Mucosa of stomach (tissue), 1 donor: ENCODE data around the gene HOXD3.

ENCODE experiments used
- H3K27me3 ChIP-seq: one replicate; pipeline ENCODE4 v1.7.0; 2013; ENCODE audit warnings: mild to moderate bottlenecking, low read length; ENCODE audit not compliant: control insufficient read depth, insufficient read depth
- H3K36me3 ChIP-seq: one replicate; pipeline ENCODE4 v1.7.0; 2013; ENCODE audit warnings: low read length; ENCODE audit not compliant: control insufficient read depth, insufficient read depth
- H3K4me1 ChIP-seq: one replicate; pipeline ENCODE4 v1.7.0; 2013; ENCODE audit warnings: mild to moderate bottlenecking, low read length; ENCODE audit not compliant: control insufficient read depth, insufficient read depth
- H3K4me3 ChIP-seq: one replicate; pipeline ENCODE4 v1.7.0; 2013; ENCODE audit warnings: low read length
- H3K9ac ChIP-seq: one replicate; pipeline ENCODE4 v1.7.0; 2013; ENCODE audit warnings: mild to moderate bottlenecking, low read length, moderate library complexity
- H3K9me3 ChIP-seq: one replicate; pipeline ENCODE4 v1.7.0; 2013; ENCODE audit warnings: mild to moderate bottlenecking, low read length, moderate library complexity; ENCODE audit not compliant: control insufficient read depth
- donor health status: Pancreatic carcinoma.

Gene HOXD3

DNA sequence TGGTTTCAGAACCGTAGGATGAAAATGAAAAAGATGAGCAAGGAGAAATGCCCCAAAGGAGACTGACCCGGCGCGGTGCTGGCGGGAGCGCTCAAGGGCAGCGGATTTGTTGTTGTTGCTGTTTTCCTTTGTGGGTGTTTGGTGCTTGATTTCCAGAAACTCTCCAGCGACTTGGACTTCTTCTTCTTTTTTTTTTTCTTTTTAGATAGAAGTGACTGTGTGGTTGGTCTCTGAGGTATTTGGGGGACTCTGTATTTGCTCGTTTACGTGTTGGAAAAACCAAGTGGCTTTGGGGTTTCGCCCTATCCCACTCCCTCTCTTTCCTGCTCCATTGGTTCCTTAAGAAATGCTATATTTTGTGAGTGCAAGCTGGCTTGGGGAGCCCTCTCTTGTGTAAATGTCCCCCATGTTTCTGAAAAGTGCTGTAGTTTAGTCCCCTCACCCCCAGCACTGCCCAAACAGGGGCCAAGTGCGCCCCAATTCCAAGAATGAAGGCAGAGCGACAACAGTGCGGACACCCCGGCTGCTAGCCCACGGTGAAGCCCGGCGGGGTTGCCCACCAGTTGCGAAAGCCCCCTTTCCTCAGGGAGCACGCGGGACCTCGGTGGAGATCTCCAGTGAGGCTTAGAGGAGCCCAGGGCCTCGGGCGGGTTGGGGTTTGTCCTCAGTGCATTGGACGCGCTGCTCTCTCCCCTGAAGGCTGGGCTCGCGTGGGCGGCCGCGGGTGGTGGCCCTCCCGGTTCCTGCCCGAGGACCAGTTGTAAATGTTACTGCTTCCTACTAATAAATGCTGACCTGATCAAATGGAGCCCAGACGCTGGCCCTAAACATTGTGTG lies 32.8 kb upstream of the HOXD3 start:
- Histone ChIP-seq H3K36me3 (no peaks in the 10 kb centered on the region), H3K9ac (no peak overlapping the region), H3K27me3 (peaks cover 96% of the 10 kb centered on the region), H3K4me3 (no peak overlapping the region), H3K9me3 (no peaks in the 10 kb centered on the region), H3K4me1 (peaks cover 6% of the 10 kb centered on the region)

DNA sequence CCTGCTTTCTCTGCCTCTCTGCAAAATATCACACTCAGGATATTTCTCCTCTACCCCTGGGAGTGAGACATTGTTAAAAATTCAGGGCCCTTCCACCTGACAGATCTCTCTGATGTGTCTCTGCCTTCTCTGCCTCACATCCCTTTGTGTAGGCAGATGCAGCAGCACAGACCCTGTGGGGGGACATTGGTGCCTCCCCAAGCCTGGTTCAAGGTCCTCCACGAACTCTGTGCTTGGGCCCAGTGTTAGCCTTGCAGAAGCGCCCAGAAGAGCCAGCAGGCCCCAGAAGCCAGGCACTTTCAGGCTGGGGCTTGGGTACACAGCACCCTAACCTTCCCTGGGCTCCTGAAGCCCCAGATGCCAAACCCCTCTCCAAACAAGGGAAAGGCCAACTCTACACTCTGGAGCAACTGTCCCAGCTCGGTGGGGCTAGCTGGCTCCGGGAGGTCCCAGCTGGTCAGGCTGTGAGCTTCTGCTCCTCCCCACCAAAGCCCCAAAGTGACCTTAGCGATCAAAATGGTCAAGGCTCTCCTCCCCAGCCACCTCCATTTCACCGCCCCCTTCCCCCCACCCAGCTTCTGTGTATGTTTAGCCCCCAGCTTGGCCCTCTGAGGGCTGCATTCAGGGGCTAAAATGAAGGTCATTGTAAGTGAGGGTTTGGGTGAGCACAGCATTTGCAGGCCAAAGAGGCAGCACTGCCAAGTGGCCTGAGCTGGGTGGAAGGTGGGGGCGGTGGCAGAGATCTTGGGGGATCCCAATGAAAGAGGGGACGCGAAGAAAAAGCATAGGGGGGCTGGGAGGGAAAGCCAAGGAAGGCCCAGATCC lies 31.9 kb upstream of the HOXD3 start:
- Histone ChIP-seq H3K9me3 (no peaks in the 10 kb centered on the region), H3K36me3 (no peaks in the 10 kb centered on the region), H3K4me1 (peaks cover 6% of the 10 kb centered on the region), H3K4me3 (no peak overlapping the region), H3K27me3 (peaks cover 98% of the 10 kb centered on the region), H3K9ac (no peak overlapping the region)

DNA sequence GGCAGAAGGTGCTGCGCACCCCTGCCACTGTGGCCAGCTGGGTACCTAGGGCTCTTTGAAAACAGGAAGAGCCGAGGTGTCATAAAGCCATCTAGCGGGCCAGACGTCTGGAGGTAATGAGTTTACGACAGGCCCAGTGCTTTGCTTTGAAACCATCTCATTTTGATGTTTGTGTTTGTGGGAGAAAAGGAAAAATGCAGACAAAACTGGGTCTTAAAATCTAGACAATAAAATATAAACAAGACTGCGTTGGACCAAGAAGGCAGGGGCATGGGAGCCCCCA lies 31.4 kb upstream of the HOXD3 start:
- no peaks in the 10 kb centered on the region for H3K9me3 ChIP-seq
- peaks cover 98% of the 10 kb centered on the region for H3K27me3 ChIP-seq
- peaks cover 6% of the 10 kb centered on the region for H3K4me1 ChIP-seq
- H3K36me3 ChIP-seq, result no peaks in the 10 kb centered on the region
- no peak overlapping the region for H3K4me3 ChIP-seq
- H3K9ac ChIP-seq, result no peak overlapping the region

DNA sequence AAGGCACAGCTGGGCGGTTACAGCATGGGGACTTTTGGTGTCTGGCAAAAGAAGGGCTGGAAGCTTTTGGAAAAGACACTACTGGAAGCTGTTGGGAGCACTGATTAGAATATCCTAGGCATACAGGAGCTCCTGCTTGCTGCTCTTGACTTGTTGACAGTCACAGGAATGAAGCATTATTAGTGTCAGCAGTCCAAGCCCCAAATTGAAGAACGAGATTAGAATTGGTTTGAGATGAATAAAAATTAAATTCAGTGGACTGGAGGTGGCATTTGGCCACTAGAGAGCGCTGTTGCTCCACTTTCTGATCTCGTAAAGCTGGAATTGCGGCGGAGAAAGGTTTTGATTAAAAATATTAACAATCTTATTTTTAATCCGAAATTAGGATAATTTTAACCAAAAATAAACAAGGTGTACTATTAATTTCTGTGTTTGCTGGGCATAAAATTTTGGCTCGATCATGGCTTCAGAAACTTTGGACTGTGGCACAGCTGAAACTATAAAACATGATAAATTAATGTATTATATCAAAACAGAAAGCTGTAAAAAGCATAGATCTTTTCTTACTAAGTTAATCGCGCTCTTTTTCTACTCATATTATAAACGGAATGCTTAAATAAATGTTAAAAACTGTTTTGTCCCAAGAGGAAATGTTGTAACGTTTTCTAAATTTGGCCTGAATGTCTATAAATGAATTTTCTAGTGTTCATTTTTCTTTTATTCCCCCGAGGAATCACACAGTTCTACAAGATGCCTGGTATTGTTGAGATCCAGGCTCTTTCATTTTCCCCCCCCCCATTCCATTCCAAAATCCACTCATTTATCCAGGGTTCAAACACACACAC lies 30.0 kb upstream of the HOXD3 start:
- peaks cover 6% of the 10 kb centered on the region for H3K4me1 ChIP-seq
- H3K36me3 ChIP-seq, result no peaks in the 10 kb centered on the region
- no peak overlapping the region for H3K9ac ChIP-seq
- H3K27me3 ChIP-seq, result peaks cover 96% of the 10 kb centered on the region
- no peaks in the 10 kb centered on the region for H3K9me3 ChIP-seq
- H3K4me3 ChIP-seq, result no peak overlapping the region

DNA sequence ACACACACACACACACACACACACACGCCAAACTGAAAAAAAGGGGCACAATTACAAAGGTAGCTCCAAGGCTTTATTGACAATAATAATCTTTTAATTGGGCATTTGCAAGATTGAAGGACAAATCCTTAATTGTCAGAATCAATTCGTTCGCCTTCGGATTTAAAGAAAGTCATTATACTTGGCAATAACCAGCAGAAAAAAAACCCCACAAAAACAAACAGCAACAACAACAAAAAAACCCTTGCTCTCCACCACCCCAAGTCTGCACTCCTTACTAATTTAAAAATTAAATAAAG lies 29.4 kb upstream of the HOXD3 start:
- Histone ChIP-seq H3K27me3 (peaks cover 96% of the 10 kb centered on the region), H3K4me3 (no peak overlapping the region), H3K9me3 (no peaks in the 10 kb centered on the region), H3K4me1 (peaks cover 1% of the 10 kb centered on the region), H3K36me3 (no peaks in the 10 kb centered on the region), H3K9ac (no peak overlapping the region)

DNA sequence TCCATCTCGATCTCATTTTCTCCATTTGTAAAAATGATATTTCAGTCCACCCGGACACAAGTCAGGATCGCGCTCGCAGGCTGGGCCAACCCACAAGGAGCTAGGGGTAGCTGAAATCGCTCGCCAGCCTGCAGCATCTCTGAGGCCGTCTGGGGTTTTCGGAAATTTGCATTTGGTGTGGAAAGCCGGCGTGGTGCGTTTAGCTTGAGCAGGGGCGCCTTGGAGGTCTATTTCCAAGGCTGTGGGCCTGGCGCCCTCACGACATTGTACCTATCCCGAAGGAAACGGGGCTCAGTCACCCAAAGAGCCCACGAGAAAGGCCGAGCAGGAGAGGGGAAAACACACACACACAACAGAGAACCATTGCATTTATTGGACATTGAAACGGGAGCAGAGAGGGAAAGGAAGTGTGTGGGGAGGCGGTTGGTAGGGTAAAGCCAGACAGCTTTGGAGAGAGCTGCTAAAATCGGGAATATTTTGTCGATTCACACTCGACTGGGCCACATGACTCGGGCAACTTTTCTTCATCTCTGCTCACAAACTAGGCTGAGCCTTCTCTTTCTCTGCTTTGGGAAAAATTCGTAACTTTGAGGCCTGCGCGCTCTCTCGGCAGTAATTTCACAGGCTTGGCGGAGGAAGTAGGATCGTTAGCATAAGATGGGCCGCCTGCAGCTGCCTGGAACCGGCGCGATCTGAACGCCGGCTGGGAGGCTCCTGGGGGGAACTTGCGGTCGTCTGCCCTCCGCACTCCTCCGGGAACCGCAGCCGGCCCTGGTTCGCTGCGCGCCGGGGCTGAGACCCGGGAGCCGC lies 28.7 kb upstream of the HOXD3 start:
- no peaks in the 10 kb centered on the region for H3K36me3 ChIP-seq
- H3K9me3 ChIP-seq, result no peaks in the 10 kb centered on the region
- no peak overlapping the region for H3K9ac ChIP-seq
- no peak overlapping the region for H3K4me3 ChIP-seq
- no peaks in the 10 kb centered on the region for H3K4me1 ChIP-seq
- H3K27me3 ChIP-seq, result peaks cover 96% of the 10 kb centered on the region

DNA sequence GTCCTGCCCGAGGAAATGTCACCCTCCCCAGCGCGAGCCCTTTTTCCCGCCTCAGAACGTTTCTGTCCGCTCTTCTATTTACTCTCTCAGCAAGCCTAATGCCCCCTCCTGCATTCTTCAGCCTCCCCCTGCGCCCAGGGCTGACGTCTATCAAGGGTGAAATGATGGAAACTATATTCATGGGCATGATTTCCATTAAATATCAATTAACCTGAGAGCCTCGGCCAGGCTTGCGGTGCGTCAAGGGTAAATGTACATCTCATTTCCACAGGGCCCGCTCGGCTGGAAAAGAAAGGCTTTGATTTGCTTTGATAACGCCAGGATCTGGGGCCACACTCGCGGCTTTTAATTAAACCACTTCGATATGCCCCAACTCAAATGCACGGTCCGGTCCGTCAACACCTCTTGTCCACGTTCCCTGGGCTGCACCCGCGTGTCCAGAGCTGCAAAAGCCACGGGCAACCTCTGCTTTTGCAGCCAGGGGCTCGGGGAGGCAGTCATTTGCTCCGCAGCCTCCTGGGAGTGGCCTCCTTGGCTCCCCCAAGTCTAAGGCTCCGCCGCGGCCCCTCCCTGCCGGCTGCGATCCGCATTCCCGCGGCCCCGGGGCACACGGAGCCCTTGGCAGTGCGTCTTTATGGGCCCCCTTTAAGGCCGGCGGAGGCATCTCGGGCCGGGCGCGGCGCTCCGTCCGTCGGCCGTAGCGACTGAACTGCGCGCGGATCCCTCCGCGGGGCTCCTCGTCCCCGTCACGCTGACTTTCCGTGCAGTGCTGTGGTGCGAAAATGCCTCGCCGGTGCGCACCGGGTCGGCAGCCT lies 27.9 kb upstream of the HOXD3 start, which contains the start of gene HOXD8:
TSS of gene HOXD8 (plus strand) at position 724 of the 815 bp plus-strand sequence. CDS start 662 bp downstream, outside the sequence.
- Histone ChIP-seq H3K9ac (no peak within 1 kb of the TSS), H3K9me3 (no peaks in the 10 kb centered on the region), H3K36me3 (no peaks in the 10 kb centered on the region), H3K4me3 (no peak within 1 kb of the TSS), H3K27me3 (peaks cover 96% of the 10 kb centered on the region), H3K4me1 (no peaks in the 10 kb centered on the region)

DNA sequence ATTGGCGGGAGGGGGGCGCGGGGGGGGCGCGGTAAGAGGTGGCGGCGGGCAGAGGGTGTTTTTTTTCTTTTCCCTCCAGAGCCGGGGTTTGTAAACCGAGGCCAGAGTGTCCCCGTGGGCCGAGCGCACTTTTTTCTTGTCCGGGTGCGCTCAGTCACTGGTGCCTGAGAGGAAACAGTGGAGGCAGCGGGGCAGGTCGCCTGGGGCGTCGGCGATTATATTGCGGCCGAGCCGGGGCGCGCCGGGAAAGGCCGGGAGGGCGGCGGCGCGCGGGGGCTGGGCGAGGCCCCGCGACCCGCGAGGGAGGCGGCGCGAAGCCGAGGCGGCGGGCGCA lies 27.3 kb upstream of the HOXD3 start:
- Histone ChIP-seq H3K4me3 (no peak overlapping the region), H3K9me3 (no peaks in the 10 kb centered on the region), H3K27me3 (peaks cover 96% of the 10 kb centered on the region), H3K9ac (no peak overlapping the region), H3K4me1 (no peaks in the 10 kb centered on the region), H3K36me3 (no peaks in the 10 kb centered on the region)

DNA sequence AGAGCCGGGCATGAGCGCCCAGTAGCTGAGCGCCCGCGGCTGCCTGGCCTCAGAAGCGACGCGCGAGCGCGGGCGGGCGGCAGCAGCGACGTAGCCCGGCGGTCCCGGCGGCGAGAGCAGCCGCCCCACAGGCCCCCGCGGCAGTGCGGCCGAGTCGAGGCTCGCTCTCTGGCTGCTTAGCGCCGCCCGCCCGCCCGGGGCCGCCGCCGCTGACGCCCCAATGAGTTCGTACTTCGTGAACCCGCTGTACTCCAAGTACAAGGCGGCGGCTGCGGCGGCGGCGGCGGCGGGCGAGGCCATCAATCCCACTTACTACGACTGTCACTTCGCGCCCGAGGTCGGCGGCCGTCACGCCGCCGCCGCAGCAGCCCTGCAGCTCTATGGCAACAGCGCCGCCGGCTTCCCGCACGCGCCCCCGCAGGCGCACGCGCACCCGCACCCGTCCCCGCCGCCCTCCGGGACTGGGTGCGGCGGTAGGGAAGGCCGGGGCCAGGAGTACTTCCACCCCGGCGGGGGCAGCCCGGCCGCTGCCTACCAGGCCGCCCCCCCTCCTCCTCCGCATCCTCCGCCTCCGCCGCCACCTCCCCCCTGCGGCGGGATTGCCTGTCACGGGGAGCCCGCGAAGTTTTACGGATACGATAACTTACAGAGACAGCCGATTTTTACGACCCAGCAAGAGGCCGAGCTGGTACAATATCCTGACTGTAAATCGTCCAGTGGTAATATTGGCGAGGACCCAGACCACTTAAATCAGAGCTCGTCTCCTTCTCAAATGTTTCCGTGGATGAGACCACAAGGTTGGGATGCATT lies 26.8 kb upstream of the HOXD3 start:
- Histone ChIP-seq H3K27me3 (peaks cover 96% of the 10 kb centered on the region), H3K9ac (no peak overlapping the region), H3K9me3 (no peaks in the 10 kb centered on the region), H3K4me1 (no peaks in the 10 kb centered on the region), H3K4me3 (no peak overlapping the region), H3K36me3 (no peaks in the 10 kb centered on the region)

DNA sequence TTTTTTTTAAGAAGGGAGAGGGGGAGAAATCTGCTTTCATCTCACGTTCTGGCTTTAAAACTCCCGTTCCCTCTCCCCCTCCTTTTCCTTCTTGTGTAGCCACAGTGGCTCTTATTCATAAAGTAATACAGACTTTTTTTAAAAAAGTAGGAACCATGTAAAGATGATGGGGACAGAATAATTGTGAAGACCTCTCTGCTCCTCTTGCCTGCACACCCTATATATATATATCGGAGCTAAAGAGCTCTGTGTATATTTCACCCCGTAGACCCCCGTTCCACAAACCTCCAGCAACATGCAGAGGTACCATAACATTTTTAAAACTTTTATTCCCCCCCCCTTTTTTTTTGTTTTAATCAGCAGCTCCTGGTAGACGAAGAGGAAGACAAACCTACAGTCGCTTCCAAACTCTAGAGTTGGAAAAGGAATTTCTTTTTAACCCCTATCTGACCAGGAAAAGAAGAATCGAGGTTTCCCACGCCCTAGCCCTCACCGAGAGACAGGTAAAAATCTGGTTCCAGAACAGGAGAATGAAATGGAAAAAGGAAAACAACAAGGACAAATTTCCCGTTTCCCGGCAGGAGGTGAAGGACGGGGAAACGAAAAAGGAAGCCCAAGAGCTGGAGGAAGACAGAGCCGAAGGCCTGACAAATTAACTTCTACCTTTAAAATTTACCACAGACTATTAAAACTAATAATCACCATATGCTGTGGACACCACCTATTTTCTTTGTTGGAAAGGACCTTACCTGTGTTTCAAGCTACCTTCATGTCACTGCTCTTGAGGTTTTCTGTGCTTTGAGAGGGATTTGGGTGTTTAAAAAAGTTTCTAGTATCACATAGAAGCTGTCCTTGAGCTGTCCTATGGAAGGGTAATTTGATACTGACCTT lies 25.9 kb upstream of the HOXD3 start:
- Histone ChIP-seq H3K9me3 (no peaks in the 10 kb centered on the region), H3K36me3 (no peaks in the 10 kb centered on the region), H3K27me3 (peaks cover 96% of the 10 kb centered on the region), H3K4me1 (no peaks in the 10 kb centered on the region), H3K4me3 (no peak overlapping the region), H3K9ac (no peak overlapping the region)
